Measurements from ENCODE around the gene TKFC. TPM values are rescaled to one million over a fixed set of nuclear protein-coding genes. Genes with fewer than 3 reads are reported as not detected.
A peak's percentile ranks its signal among the peaks of the same experiment; 100 is the strongest.

TKFC gene
- total RNA-seq, 1 donor from 2014 or later = 72.6 TPM

DNA sequence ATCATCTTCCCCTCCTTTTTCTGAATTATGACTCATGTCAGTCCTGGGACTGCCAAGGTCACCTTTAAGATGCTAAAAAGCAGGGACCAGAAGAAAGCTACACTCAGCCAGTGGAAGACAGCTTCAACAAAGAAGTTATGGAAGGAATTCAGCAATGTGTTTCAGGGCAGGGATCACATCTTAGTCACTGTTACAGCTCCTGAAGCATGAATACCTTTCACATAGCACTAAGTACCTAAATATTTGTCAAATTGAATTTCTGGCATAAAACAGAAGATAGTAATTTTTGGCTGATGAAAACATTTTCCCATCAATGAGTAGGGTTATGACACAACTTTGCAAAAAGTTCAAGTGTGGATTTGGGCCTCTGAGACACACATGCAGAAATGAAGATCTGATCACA is 5.4 kb upstream of the TKFC start:
- Mint-ChIP-seq H3K4me3 (no peak overlapping the region), H3K27ac (peak overlapping the region; percentile 15), H3K4me1 (ENCODE audit: unreplicated experiment) (peaks cover 25% of the 10 kb centered on the region), H3K36me3 (peaks cover 39% of the 10 kb centered on the region), H3K9me3 (no peaks in the 10 kb centered on the region), H3K27me3 (no peaks in the 10 kb centered on the region)
- TF ChIP-seq, protein P1, sequence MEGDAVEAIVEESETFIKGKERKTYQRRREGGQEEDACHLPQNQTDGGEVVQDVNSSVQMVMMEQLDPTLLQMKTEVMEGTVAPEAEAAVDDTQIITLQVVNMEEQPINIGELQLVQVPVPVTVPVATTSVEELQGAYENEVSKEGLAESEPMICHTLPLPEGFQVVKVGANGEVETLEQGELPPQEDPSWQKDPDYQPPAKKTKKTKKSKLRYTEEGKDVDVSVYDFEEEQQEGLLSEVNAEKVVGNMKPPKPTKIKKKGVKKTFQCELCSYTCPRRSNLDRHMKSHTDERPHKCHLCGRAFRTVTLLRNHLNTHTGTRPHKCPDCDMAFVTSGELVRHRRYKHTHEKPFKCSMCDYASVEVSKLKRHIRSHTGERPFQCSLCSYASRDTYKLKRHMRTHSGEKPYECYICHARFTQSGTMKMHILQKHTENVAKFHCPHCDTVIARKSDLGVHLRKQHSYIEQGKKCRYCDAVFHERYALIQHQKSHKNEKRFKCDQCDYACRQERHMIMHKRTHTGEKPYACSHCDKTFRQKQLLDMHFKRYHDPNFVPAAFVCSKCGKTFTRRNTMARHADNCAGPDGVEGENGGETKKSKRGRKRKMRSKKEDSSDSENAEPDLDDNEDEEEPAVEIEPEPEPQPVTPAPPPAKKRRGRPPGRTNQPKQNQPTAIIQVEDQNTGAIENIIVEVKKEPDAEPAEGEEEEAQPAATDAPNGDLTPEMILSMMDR (conservative IDR thresholded peaks at IDR 0.05) = no peak
- DNase-seq (ENCODE audit: extremely low spot score, unreplicated experiment) = no peak

DNA sequence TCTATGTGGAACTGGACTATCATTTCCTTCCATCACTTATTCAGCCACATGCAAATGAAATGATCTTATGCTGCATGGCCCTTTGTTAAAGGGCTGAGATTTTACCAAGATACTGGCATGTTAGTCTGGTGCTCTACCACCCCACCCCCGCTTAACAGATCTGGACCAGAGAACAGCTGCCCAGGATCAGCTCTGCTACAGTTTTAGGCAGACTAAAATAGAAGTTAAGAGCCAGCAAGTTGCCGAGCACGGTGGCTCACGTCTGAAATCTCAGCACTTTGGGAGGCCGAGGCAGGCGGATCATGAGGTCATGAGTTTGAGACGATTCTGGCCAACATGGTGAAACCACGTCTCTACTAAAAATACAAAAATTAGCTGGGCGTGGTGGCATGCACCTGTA is 4.7 kb upstream of the TKFC start:
- Mint-ChIP-seq H3K27me3 (no peaks in the 10 kb centered on the region), H3K4me3 (no peak overlapping the region), H3K27ac (peak overlapping the region; percentile 39), H3K9me3 (no peaks in the 10 kb centered on the region), H3K4me1 (ENCODE audit: unreplicated experiment) (peaks cover 26% of the 10 kb centered on the region), H3K36me3 (peaks cover 37% of the 10 kb centered on the region)
- DNase-seq (ENCODE audit: extremely low spot score, unreplicated experiment) = no peak
- TF ChIP-seq, protein P1 (conservative IDR thresholded peaks at IDR 0.05) = no peak

DNA sequence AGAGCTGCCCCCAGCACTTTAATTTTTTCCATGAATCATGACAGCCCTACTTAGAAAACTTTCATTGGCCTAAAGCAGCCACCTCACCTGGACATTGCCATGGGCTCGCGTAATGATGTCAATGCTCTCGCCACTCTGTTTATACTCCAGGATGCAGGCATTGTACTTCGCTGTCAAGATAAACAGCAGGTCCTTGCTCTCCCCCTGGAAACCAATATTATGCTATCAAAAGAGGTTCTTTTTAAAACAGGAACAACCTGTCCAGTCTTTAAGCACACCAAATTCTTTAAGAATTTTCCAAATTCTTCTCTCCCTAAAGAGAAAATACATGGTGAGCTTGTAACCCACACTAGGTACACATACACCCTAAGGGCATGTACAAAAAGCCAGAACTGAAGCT is 3.2 kb upstream of the TKFC start:
- TF ChIP-seq, protein P1 (conservative IDR thresholded peaks at IDR 0.05) = no peak
- Mint-ChIP-seq H3K4me3 (peak overlapping the region; percentile 53), H3K27me3 (no peaks in the 10 kb centered on the region), H3K27ac (peak overlapping the region; percentile 36), H3K36me3 (peaks cover 30% of the 10 kb centered on the region), H3K4me1 (ENCODE audit: unreplicated experiment) (peaks cover 30% of the 10 kb centered on the region), H3K9me3 (no peaks in the 10 kb centered on the region)
- DNase-seq (ENCODE audit: extremely low spot score, unreplicated experiment) = no peak

DNA sequence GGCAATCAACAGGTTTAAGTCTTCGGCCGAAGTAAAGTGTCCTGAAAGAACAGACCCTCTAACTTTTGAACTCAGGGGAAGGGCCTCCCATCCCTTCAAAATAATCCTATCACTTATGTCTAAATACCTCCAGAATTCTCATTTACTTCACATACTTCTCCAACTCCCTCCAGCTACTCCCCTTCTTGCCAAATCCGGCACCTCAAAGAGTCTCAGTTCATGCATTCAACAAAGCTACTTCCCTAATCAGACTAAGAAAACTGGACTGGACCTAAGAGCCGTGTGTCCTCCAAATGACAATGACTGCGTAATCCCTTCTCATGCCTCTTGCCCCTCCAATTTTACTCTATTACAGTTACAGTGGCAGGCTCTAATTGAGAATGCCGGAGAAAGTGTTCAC is 1.4 kb upstream of the TKFC start:
- peak overlapping the region; percentile 91 for H3K27ac Mint-ChIP-seq
- peaks cover 38% of the 10 kb centered on the region for H3K4me1 Mint-ChIP-seq (ENCODE audit: unreplicated experiment)

DNA sequence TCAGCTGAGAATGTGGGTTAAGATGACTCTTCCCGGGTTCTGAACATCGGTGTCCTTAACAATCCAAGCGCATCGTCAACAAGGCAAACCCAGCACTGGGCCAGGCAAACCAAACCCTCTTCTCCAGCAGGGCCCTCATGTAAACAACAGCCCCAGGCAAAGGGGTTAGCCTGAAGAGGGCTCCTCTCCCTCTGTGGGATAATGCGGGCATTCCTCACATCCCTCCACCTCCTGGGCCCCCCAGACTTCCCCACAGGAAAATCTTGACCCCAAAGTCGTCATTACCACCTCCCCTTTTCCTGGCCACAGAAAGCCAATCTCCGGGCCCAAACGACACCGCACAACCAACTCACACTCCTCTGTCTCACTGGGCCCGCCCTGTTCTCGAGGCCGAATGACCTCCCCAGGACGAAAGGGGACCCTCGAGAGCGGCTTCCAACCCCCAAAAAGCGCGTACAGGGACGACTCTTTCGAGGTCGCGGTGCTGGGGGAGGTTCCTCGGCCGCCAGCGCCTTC is 689 bp upstream of the TKFC start:
- peaks cover 45% of the 10 kb centered on the region for H3K4me1 Mint-ChIP-seq (ENCODE audit: unreplicated experiment)
- H3K9me3 Mint-ChIP-seq = no peaks in the 10 kb centered on the region
- TF ChIP-seq, protein P1 (conservative IDR thresholded peaks at IDR 0.05) = no peak
- no peak for DNase-seq (ENCODE audit: extremely low spot score, unreplicated experiment)
- peak overlapping the region; percentile 97 for H3K4me3 Mint-ChIP-seq
- peaks cover 27% of the 10 kb centered on the region for H3K36me3 Mint-ChIP-seq
- H3K27ac Mint-ChIP-seq = peak overlapping the region; percentile 91
- no peaks in the 10 kb centered on the region for H3K27me3 Mint-ChIP-seq

More for the DNA sequence above, 1.4 kb upstream of the TKFC start:
- Mint-ChIP-seq H3K4me3 (peak overlapping the region; percentile 97), H3K9me3 (no peaks in the 10 kb centered on the region), H3K27me3 (no peaks in the 10 kb centered on the region), H3K36me3 (peaks cover 27% of the 10 kb centered on the region)
- no peak for DNase-seq (ENCODE audit: extremely low spot score, unreplicated experiment)
- TF ChIP-seq, protein P1 (conservative IDR thresholded peaks at IDR 0.05) = no peak

Data from type B pancreatic cell (in vitro differentiated cells).